Measurements from ENCODE around the gene RAC2.

The RAC2 gene

GRCh38 chr22:37218771-37219411 lies 25.2 kb downstream of the RAC2 start:
- DNase-seq = peak; percentile 79

GRCh38 chr22:37218399-37218770 lies 25.7 kb downstream of the RAC2 start:
- peak; percentile 45 for DNase-seq

DNA sequence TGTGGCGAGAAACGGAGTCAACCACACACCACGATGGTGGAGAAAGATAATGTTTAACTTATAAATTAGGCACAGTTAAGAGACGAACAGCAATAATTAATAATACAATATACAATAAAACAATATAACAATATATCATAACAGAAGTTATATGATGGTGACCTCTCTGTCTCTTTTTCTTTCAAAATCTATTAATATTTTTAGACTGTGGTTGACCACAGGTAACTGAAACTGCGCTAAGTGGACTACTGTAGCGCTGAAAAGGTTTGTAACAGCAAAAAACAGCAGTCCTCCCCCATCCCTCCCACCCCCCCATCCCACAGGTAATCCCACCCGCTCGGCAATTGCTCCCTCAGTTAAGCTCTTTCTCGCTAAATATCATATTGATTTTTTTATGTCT lies 28.2 kb downstream of the RAC2 start:
- DNase-seq = no peak

DNA sequence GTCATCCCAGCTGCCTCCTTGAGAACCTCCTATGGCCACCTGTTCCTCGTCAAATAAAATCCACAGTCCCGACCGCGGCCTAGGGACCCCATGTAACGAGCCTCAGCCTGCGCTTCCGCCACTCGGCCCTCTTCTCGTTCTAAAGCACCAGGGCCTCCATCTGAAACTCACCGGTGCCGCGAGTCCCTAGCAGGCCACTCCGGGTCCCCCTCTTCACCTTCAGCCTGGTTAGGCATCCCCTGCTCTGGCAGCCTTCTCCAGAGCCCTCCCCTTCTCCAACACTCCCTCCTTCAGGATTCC lies 29.4 kb downstream of the RAC2 start:
- no peak for DNase-seq

GRCh38 chr22:37213941-37214730 lies 29.9 kb downstream of the RAC2 start:
- DNase-seq = no peak

- no peak for DNase-seq
Measured at GRCh38 chr22:37213218-37213855, 30.7 kb downstream of the RAC2 start.

GRCh38 chr22:37212174-37212906 lies 31.7 kb downstream of the RAC2 start, which contains the start of gene SSTR3:
Gene SSTR3, minus strand, starts transcription at chr22:37212477. Its CDS starts 4,674 bp downstream, at chr22:37207803.
- no peak for DNase-seq

GRCh38 chr22:37211866-37212173 lies 32.2 kb downstream of the RAC2 start:
- no peak for DNase-seq

DNA sequence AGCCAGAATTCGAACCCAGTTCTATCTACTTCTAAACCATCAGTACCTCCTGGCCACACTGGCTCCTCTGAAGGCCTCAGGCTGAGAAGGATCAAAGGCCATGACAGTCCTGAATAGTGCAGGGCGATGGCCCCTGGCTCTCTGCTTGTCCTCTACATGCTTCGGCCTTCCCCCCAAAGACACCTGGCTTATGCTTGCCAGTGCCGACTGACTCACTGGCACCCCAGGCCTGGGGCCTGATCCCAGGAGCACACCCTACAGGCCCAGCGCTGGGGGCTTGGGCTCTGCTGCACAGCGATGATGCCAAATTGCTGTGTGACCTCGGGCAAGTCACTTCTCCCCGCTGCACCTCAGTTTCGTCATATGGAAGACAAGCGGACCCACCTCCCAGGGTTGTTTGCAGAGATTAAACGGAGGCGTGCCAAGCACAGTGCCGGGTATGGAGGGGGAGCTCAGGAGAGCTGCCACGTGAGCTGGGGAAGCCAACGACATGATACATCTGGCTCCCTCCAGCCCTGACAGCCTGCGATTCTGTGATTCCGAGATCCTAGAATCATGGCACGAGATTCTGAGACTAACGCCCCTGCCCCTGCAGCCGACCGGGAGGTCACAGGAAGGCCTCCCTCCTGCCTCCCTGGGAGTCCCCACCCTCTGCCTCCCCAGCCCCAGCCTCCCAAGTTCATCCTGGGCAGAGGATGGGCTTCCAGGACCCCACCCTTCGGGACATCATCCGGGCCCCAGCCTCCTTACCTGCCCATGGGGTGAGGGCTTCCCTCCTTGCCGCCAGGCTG lies 32.8 kb downstream of the RAC2 start:
- DNase-seq = no peak

DNA sequence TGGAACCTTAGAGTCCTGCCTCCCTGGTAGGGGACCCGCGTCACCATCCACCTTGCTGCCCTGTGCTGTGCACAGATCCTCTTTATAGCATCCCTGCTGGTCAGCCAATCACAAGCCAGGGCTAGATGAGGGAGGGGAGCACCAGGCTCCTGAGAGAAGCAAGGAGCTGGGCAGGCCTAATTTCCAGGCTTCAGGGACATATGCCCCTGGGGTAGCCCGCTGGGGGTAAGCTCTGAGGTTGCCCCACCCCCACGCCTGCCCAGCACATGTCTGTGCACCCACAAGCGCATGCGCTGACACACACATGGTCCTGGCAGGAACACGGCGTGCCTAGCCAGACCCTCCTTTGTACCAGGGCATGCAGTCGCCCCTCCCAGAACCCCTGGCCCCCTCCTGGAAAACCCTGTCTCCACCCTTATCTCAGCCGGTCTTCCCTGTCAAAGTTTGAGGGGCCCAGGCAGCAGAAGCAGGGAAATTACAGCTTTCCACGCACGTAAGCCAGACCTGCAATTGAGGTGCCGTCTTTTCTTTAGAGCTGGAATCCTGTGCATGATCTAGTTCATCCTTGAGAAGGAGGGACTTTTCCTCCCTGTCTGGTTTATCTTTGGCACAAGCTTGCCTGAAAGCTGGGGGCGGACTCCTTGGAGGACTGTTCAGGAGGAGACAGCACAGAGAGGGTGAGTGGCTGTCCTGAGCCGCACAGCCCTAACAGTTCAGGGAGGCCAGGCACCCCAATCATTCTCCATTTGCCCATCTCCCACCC lies 33.8 kb downstream of the RAC2 start:
- no peak for DNase-seq

DNA sequence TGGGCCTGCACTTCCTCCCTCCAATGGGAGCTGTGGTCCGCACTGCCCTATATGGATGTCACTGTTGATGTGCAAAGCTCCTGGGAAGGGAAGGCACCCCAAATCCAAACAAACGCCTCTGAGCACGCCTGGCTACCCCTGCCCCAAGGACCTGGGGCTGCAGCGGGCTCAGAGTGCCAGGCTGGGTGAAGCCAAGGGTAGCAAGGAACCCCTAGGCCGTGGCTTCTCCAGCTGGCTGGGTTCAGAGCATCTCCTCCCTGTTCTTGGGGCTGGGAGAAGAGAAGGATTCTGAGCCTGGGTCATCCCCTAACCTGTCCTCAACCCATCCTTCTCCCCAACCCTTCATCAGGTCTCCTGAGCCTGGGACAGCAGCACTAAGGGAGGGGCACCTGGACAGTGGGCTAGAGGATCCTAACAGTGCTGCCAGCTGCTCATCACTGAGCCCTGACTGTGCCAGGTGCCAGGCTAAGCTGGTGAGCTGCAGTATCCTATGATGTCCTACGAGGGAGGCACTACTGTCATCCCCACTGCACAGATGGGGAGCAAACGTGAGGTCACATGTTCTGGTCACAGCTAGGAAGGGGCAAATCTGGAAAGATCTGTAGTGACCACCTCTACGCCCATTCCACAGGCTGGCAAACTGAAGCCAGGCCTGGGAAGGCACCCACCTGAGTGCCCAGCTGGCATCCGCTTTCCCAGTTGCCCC lies 34.8 kb downstream of the RAC2 start:
- DNase-seq = no peak

DNA sequence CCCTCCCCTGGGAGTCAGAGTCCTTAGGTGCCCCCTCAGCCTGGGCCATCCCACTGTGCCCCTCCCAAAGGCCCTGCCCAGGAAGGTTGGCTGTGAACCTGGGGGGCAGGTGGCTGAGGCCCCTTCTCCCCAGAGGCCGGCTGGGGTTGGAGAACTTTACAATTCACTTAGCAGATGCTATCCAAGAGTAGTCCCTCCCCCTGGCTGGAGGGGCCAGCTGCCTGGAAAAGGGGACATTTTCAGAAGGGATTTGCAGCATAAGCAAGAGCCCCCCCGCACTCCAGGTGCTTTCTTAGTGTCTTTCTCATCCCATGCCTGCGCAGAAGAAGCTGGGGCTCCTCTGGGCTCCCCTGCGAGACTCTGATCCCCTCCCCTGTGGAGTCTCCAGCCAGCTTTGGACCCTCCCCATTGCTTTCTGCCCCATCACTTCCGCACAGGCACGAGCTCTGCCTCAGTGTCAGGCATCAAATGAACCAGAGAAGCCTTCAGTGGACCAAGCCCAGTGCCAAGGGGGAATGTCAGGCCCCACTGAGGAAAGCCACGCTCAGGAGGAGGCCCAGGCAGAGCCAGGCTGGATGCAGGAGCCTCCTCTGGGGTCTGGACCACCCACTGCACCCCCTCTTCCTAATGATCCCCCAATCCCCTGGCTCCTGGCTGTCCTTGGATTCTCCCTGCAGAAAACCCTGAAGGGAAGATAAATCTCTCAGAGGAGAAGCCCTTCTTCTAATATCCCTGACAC lies 35.5 kb downstream of the RAC2 start:
- no peak for DNase-seq

DNA sequence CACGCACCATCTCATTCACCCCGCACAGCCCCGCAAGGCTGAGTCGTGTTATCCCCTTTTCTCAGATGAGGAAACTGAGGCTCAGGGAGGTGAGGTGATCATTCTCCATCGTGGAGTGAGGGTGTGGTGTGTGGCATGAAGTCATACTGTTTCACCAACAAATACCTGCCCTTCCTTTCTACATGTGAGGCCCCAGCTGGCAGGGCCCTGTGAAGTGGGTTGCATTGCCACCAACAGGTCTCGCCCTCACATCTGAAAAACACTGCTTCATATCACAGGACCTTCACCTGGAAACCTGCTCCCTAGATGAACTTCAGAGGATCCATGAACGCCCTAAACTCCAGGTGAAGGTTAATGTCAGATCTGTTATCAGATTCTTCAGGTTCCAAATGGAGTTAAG lies 36.1 kb downstream of the RAC2 start:
- no peak for DNase-seq

DNA sequence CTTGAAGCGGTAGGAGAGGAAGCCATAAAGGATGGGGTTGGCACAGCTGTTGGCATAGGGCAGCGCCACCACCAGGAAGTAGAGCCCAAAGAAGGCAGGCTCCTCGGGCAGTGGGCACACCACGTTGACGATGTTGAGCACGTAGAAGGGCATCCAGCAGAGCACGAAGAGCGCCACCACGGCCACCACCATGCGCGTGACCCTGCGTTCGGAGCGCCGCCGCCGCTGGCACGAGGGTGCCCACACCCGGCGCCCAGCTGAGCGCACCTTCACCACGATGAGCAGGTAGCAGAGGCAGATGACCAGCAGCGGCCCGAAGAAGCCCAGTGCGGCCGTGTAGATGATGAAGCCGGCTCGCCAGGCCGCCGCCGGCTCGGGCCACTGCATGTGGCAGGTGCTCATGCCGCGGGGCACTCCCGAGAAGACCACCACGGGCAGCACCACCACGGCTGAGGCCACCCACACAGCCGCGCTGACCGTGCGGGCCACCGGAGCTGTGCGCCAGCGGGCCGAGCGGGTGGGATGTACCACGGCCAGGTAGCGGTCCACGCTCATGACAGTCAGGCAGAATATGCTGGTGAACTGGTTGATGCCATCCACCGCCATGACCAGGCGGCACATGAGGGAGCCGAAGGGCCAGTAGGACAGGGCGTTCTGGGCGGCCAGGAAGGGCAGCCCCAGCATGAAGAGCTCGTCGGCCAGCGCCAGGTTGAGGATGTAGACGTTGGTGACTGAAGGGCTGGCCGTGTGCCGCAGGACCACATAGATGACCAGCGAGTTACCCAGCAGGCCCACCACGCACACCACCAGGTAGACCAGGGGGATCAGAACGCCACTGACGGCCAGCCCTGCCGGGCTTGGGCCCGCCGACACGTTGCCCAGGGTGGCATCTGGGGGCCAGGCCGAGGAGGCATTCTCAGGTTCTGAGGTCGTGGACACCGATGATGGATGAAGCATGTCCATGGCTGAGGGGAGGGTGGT lies 36.9 kb downstream of the RAC2 start:
- no peak for DNase-seq

GRCh38 chr22:37206118-37206840 lies 37.8 kb downstream of the RAC2 start:
- no peak for DNase-seq

GRCh38 chr22:37205046-37205445 lies 39.0 kb downstream of the RAC2 start:
- no peak for DNase-seq

DNA sequence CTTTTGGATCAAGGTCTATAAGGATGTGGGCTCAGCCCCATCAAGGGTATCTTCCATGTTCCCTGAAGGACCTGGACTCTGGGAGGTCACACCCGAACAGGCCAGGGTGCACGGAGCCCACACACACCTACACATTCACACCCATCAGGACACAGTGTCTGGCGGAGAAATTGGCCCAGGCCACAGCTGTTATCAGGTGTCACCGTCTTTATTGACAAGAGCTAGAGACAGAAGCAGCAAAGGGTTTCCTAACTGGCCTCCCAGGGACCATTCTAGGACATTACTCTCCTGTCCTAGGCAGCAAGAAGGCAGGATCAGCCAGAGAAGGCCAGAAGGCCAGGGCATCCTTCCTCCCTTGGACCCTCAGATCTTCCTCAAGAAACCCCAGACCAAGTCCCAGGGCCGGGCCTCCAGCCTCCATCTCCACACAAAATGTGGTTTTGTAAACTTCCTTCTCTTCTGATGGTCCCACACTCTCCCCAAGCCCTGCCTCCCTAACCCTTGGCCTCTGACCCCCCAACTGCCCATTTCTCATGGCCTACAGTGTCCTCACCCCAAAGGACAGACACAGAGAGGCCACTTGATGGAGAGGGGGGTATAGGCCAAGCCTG lies 39.9 kb downstream of the RAC2 start:
- DNase-seq = no peak

- DNase-seq = no peak
Measured at GRCh38 chr22:37203354-37204044, 40.6 kb downstream of the RAC2 start.

All from stimulated activated CD4-positive, alpha-beta T cell treated with anti-CD3 and anti-CD28 coated beads, Interleukin-15, amount 100 ng/mL, for 24 hours (primary cell).